HuH-7.5 (cell line): ENCODE data around the gene AAGAB.

Source experiments
- DNase-seq: peaks from one replicate; pipeline ENCODE4 v3.0.0; 2011; ENCODE audit warnings: low spot score

AAGAB gene

DNA sequence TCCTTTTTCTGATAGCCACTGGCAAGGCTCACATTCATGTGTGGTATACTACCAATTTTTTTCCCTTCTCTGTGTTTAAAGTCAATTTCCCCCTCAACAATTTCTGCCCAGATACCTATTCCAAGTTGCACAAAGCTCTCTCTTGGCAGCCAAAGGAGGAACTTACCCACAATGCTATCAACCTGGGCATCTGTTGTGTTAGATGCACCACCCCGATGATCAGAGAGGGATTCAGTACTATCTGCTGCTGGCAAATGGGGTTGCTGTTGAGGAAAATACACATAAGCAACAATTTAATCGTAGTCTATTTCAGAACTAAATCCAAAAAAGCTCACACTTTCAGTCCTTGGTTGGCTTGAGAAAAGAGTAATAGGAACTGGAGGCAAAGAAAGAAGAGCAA lies 46.1 kb downstream of the AAGAB start:
- DNase-seq: no peak

DNA sequence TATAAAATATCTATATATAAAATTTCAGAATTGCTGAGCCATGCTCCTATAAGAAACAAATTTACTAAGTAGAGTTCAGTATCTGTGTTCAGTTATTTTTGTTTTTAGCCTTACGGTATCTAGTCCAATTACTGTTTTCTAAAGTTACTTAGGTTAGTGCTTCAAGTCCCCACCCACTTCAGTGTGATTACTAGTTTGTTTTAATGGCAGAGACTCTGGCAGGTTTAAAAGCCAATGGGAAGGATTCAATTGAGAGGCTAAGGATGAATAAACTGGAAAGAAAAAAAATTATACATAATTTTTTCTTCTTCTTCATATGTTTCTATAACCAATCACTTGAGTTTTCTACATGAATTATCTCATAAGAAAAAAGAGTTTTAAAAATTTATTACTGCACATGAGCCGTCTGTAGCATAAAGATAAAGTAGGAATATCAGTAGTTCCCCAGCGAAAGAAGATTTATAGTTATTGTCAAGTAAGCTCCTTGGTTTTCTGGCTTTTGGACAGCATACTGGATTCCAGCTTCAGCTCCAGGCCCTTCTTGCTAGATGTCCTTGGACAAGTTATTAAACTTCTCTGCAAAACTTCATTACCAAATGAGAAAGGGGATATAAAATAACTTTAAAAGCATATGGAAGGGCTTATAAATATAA lies 46.8 kb downstream of the AAGAB start:
- no peak for DNase-seq

DNA sequence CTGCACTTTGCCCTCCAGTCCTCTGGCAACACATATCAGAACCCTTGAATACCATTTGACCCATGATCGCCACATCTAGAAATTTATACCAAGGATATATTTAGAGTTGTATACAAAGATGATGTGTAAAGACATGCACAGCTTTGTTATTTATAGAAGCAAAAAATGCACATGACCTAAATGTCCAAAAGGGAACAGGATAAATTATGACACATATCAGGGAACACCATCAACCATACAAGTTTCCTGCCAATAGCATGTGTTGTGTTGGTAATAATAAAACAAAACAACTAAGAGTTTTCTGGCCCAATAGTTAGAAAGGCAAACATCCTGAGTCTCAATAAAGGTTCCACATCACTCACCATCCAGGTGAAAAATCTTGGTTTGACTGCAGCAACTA lies 51.5 kb downstream of the AAGAB start:
- no peak for DNase-seq

DNA sequence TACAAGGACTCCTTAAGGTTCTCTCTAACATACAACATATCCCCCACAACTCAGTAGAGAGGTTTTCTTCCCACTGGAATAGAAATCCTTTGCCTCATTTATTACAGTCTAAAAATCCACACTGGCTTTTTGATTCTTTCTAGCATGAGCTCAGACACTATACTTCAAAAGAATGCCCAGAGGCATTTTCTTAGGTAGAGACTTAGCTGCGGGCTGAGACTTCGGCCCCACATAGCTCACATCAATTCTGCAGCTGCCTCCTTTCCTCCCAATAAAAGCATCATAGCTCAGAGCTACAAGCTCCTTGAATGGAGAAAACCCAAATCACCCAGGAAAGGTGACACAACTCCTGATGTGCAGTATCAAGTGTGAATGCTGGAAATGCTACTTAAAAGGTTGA lies 52.4 kb downstream of the AAGAB start:
- no peak for DNase-seq

DNA sequence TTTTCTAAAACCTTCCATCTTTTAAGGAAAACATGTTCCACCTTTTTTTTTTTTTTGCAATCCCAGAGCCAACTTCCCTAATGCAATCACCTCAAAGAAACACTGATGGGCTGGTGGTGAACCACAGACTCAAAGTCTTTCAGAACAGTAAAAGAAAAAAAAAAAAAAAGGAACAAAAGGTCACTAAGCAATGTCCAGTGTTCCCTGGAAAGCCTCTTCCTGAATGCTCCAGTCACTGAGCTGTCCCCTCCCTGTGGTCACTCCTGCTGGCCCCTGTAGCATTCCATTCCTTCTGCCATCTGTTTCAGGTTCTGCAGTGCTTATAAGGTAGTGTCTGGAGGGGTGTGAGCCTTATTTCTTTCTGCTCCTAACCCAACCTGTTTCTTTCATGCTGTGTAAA lies 53.3 kb downstream of the AAGAB start:
- DNase-seq: no peak

DNA sequence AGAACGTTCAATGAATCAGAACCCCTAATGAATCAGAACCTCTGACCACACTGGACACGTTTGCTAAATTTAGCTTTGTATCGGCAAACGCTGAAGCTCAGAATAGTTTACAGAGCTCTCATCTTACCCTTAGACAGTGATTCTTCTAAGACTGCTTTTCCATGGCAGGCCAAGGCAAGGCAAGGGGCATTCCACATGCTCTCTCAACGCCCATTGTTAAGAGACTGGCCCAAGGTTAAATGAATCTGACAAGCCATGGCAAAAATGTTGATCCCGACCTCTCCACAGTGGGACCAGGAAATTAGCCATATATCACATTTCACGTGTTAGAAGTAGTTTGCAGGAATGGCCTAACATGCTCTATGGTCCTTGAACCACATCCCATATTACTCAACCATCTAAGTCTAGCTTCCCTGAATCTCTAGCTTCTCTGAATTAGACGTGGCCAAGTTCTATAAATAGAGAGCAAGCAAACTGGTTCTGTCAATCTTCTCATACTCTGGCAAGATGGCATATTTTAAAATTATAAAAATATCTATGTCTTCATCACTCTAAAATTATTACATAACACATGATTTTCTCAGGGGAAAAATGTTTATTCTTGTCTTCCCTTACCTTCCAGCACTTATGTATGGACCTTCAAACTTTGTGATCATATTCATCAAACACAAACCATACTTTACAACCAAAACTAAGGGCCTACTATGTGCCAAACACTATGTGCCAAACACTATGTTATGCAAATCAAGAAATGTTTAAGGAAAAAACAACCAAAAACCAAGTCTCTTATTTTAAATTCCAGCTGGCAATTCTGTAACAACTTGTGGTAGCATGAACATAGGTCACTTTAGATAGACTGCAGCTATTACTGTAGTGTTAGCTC lies 54.3 kb downstream of the AAGAB start:
- no peak for DNase-seq

DNA sequence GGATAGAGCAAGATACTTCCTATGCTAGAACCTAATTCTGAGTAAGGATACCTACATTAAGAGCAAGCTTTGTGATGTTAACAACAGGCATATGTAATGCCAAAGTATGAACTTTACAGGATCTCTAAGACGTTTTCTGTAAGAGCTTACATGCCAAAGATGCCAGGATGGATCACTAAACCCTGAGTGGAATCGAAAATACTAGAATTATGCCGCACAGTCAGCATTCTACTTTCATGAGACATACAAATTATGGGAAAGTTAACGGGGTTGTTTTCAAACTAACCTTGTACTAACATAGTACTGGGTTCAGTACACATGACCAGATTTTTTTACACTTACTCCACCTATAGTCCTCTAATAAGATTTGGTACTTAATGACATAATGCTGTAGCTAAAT lies 55.1 kb downstream of the AAGAB start:
- DNase-seq: no peak

DNA sequence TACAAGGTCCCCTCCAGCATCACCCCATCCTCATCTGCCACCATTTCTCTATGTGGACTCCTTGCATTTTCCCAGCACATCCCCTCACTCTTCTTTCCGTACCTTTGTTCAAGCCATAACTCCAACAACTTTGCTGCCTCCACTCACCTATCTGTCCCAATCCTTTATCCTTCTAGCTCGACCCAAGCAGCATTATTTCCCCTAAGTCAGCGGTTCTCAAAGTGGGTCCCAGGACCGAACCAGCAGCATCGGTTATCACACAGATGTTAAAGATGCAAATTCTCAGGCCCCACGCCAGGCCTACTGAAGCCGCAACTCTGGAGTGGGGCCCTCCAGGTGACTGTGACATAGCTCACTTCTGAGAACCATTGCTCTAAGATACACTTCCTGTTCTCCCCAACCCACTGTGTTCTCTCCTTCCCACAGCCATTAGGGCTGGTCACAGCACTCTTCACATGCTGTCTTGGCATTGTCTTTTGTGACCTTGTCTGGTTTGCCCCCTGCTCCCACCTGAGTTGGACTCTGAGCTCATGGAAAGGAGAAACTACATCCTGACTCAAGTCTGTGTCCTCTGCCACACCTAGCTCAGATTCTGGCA lies 56.2 kb downstream of the AAGAB start:
- no peak for DNase-seq

DNA sequence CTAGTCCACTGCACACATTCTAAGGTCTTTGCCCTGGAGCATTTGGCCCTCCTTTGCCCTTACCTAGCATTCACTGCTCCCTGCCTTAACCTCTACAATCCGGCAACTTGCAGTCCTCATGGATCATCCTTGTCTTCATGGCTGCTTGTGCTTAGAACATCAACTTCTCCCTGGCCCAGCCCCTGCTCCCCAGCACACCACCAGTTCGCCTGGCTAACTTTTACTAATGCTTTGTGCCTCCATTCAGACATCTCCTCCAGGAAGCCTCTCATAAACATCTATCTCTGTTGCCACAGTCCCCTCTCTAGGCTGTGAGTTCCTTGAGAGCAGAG lies 57.1 kb downstream of the AAGAB start:
- no peak for DNase-seq

DNA sequence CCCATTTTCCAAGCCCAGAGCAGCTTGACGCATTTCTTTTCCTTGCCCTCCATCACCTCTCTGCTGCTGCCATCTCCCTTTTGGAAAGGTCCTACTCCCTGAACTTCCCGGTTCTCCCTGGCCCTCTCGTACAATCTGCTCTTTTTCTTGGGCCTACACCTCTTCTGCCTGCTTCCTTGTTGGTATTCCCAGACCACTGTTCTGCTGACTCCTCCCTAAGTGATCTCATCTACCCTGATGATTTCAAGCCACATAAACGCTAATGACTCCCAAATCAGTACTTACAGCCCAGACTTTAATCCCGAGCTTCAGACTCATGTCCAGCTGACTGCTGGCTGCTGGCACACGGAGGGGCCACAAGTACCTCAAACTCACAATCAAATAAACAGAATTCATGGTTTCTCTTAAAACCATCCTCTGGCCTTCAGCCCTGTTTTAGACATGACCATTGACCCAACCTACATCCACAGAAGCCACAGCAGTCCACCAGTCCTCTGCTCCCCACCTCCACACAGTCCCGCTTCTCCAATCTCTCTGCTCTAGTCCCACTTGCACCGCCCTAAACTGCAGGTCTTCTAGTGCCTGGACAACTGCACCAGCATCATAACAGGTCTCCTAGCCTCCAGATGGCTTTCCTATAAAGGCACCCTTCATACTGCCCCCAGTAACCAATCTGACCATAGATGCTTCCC lies 57.6 kb downstream of the AAGAB start:
- no peak for DNase-seq

DNA sequence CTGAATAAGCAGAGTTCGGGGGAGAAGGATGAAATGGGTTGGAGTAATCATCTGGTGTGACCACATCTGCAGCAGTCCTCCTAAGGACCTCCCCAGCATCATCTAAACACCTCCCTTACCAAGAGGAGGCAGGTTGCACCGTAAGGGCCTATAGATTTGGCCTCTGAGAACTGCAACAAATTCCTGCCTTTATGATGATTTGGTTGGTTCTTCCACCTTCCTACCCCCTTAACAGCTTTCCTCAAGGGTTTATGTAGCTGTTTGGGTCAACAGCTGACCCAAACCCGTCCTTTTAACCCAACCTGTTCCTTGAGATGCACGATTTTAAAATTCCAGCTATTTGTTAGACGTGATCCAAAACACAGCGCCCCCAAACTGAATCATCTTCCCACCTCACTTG lies 58.2 kb downstream of the AAGAB start:
- DNase-seq: no peak

DNA sequence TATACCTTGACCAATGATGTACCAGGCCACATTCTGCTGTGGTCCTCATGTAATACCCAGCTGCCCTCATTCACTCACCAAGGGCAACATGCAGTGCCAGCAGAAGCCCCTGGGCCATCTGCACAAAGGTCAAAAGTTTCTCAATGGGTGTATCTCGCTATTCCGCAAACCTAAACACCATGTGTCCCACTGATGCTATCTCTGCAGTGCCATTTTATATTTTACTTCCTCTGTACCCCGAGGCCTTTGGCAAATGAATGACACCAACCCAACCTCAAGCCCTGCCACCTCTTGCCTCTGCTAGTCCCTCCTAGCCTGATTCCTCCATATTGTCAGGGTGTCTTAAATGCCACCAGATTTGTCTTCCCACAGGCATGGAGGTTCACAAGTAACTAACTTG lies 59.2 kb downstream of the AAGAB start:
- DNase-seq: no peak

DNA sequence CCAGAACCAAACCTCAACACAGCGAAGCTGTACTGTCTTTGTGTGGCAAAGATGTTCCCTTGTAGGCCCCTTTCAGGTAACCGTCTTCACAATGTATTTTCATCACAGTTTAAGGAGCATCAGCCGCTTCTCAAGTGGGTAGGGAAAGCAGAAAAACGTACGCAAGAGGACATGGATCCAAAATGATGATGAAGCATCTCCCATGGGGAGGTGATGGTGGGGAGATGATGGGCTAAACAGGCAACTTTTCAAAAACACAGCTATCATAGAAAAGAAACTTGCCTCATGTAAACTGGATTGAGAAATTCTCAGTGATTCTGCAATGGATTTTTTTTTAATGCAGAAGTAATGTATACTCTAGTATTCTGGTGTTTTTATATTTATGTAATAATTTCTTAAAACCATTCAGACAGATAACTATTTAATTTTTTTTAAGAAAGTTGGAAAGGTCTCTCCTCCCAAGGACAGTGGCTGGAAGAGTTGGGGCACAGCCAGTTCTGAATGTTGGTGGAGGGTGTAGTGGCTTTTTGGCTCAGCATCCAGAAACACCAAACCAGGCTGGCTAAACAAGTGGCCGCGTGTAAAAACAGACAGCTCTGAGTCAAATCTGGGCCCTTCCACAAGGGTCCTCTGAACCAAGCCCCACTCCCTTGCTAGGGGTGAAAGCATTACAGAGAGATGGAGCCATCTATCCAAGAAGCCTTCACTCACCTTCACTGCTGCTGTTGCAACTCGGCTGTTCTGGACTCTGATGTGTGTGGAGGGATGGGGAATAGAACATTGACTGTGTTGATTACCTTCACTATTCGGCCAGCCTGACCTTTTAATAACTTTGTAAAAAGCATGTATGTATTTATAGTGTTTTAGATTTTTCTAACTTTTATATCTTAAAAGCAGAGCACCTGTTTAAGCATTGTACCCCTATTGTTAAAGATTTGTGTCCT lies 60.0 kb downstream of the AAGAB start:
- DNase-seq: no peak

DNA sequence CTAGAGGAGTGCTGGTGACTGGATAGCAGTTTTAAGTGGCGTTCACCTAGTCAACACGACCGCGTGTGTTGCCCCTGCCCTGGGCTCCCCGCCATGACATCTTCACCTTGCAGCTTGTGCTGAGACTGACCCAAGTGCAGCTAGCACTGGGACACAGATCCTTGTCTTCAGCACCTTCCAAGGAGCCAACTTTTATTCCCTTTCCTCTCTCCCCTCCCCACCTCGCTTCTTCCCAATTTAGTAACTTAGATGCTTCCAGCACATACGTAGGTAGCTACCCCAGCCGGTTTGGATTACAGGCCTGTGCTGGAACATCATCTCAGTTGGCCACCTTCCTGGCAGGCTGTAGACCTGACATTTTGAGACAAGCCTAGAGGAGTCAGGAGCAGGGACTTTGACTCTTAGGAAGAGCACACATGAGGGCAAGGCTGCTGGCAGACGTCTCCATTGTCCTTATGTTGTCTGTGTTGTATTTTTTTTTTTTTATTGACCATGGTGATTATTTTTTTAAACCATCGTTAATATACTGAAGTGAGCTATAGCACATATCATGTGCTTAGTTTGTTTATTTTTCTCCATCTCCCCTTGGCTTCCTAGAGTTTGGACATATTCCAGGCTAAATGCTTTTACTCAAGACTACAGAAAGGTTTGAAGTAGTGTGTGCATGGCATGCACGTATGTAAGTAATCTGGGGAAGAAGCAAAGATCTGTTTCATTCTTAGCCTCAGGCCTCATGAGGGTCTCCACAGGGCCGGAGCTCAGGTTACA lies 61.1 kb downstream of the AAGAB start:
- DNase-seq: no peak

DNA sequence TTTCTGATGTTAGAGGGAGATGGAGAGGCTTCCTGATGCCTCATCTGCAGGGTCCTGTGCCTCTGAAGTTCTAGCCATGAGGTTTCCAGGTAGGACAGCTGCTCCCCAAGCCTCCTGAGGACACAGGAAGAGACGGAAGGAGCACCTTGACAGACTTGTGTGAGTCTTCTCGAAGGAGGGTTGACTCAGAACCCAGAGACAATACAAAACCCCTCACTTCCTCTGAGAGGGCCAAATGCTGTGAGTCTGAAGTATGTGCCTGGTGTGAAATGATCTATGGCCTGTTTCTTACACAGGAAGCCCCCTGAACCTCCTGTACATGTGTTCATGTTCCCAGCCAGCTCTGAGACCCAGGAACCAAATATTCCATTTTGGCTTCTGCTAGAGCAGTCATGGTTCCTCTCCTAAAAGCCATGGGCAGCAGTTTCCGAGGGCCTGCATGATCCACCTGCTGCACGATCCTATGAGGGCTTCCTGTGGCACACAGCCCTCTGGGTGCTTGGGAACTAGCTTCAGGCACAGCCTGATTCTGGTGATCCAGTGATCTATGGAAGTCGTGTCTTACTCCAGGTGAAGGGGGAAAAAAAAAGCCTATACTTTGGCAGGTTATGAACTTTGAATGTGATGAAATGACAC lies 62.2 kb downstream of the AAGAB start:
- peak; percentile 2 for DNase-seq

DNA sequence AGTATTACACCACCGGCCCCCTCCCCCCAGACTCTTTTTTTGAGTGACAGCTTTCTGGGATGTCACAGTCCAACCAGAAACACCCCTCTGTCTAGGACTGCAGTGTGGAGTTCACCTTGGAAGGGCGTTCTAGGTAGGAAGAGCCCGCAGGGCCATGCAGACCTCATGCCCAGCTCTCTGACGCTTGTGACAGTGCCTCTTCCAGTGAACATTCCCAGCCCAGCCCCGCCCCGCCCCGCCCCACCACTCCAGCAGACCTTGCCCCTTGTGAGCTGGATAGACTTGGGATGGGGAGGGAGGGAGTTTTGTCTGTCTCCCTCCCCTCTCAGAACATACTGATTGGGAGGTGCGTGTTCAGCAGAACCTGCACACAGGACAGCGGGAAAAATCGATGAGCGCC lies 63.6 kb downstream of the AAGAB start:
- DNase-seq: no peak

DNA sequence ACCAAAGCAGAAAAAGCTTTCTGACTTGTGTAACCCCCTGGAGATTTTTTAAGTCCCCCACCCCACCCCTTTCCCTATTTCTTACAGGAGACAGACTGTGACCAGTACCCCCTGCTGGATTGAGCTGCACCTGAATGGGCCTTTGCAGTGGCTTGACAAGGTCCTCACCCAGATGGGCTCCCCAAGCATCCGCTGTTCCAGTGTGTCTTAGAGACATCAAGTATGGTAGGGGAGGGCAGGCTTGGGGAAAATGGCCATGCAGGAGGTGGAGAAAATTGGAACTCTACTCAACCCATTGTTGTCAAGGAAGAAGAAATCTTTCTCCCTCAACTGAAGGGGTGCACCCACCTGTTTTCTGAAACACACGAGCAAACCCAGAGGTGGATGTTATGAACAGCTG lies 64.1 kb downstream of the AAGAB start:
- DNase-seq: no peak

DNA sequence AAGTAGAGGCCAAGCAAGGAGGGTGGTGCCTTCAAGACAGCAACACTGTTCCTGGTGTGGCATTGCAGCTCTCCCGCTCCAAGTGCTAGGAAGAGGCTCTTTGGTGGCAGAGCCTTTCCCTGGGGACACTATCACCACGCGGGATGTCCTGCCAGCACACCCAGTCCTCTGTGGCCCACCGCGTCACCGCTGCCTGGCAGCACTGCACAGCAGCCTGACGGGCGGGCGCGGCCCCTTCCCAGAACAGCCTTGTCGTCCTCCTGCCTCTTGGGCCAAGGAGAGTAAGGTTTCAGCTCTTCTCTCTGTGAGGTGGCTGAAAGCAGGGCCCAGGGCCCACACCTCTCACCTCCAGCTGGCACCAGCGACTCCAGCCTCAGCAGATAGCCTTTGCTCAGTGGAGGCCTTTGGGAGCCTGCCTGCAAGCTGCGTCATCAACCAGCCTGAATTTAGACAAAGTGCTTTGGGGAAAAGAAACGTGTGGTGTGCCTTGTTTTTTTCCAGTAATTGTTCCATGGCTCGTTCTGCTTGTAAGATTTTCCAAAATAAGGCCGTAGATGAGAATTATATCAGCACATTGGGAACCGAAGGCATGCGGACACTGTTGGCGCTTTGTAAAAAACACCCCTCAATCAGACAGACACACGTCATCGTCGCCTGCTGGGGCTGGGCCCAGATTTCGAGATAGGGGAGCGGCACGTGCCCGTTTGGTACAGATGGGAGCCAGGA lies 65.0 kb downstream of the AAGAB start:
- DNase-seq: peak; percentile 3

DNA sequence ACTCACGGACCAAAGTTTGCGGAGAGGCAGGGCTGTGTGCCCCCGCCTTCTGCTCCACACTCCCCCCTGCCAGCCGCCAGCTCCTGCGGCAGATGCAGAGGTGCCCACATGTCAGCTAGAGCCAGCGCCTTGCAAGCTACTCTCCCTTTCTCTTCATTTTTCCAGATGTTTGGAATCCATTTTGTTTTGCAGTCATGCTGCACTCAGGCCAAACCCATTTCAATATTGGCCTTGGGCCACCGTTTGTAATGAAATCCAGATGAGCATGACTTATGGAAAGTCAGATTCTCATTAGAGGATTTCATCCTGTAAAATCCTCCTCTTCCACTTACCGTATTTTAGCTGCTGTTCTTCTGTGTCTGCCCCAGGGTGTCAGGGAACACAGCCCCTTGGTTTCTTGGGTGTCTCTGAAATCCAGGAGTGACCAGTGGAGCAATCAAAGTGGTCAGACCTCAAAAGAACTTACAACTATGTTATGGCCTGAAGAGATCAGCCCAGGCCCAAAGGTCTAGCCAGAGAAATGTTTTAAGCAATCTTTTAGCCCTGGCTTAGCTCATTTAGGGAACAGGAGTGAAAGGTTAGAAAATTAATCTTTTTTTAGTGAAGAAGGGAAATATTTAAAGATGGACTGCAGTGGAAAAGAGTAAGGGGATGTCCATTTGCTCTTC lies 65.8 kb downstream of the AAGAB start:
- DNase-seq: peak; percentile 2
